Cardiac muscle cell (in vitro differentiated cells and primary cell): Measurements from ENCODE around the gene PROCA1. TPM values are rescaled to one million over a fixed set of nuclear protein-coding genes. Genes with fewer than 3 reads are reported as not detected.

Experiments used
- DNase-seq, 2 donors: peaks; one replicate each; pipeline versions ENCODE4 v3.0.0 to v3.0.0-alpha.2; 2010 to 2017; ENCODE audit warnings: low read depth in 1 of 2, low spot score in 1 of 2
- H3K27ac ChIP-seq: fragments of 200-600 bp; sonication (generic); 2 replicates; pipeline ENCODE4 v1.5.1; 2016
- H3K27me3 ChIP-seq: fragments of 200-600 bp; sonication (generic); 2 replicates; pipeline ENCODE4 v1.6.0; 2016; ENCODE audit warnings: control low read depth
- H3K36me3 ChIP-seq: fragments of 200-600 bp; sonication (generic); 2 replicates; pipeline ENCODE4 v1.5.1; 2016; ENCODE audit warnings: control low read depth
- H3K4me1 ChIP-seq: fragments of 200-600 bp; sonication (generic); 2 replicates; pipeline ENCODE4 v1.8.1; 2017; ENCODE audit warnings: low read depth, mild to moderate bottlenecking, mixed run types
- H3K4me3 ChIP-seq: fragments of 200-600 bp; sonication (generic); 2 replicates; pipeline ENCODE4 v1.5.1; 2016; ENCODE audit warnings: mild to moderate bottlenecking
- H3K9me3 ChIP-seq: fragments of 200-600 bp; sonication (generic); 2 replicates; pipeline ENCODE4 v1.5.1; 2017; ENCODE audit warnings: low read depth, mild to moderate bottlenecking, control low read depth
- CTCF ChIP-seq: IDR thresholded peaks from 2 replicates; pipeline ENCODE4 v1.5.1; 2012; ENCODE audit warnings: low read depth, mild to moderate bottlenecking, low read length
- polyA plus RNA-seq: library from polyadenylated mRNA; unstranded; fragments of >200 nt; fragmentation: Nextera tagmentation; extraction: Ambion mirVana; gene quantifications from 2 replicates; pipeline ENCODE4 v1.2.1, GENCODE V29; 2016
- total RNA-seq: library from RNA; depleted of rRNA; stranded (reverse); fragments of >200 nt; gene quantifications from 2 replicates; pipeline ENCODE4 v1.2.3, GENCODE V29; 2016

PROCA1 gene
- total and polyA plus RNA-seq, 2 experiments from 2014 or later: 7.8 to 44.8 TPM

- no peak overlapping the region for H3K4me3 ChIP-seq
- H3K27ac ChIP-seq: no peak overlapping the region
- H3K4me1 ChIP-seq: peaks cover 16% of the 10 kb centered on the region
- DNase-seq: no peak
- no peaks in the 10 kb centered on the region for H3K9me3 ChIP-seq
- TF ChIP-seq CTCF: no peak
- peaks cover 13% of the 10 kb centered on the region for H3K36me3 ChIP-seq
- H3K27me3 ChIP-seq: no peaks in the 10 kb centered on the region
These were observed 1.2 kb upstream of the PROCA1 start for GRCh38 chr17:28712705-28713415.

GRCh38 chr17:28712032-28712704, 480 bp upstream of the PROCA1 start:
- H3K4me3 ChIP-seq: peak overlapping the region; percentile 15
- H3K27me3 ChIP-seq: no peaks in the 10 kb centered on the region
- H3K36me3 ChIP-seq: peaks cover 13% of the 10 kb centered on the region
- TF ChIP-seq CTCF: no peak
- H3K27ac ChIP-seq: peak overlapping the region; percentile 61
- H3K4me1 ChIP-seq: peaks cover 16% of the 10 kb centered on the region
- H3K9me3 ChIP-seq: no peaks in the 10 kb centered on the region
- DNase-seq: peak; percentile 41 to 51

- H3K4me1 ChIP-seq: peaks cover 12% of the 10 kb centered on the region
These were observed 596 bp downstream of the PROCA1 start for GRCh38 chr17:28710861-28711722.

GRCh38 chr17:28707339-28707720, 4.4 kb downstream of the PROCA1 start:
- Histone ChIP-seq H3K36me3 (peaks cover 6% of the 10 kb centered on the region), H3K4me3 (no peak overlapping the region), H3K9me3 (no peaks in the 10 kb centered on the region), H3K27ac (no peak overlapping the region), H3K27me3 (no peaks in the 10 kb centered on the region), H3K4me1 (peaks cover 11% of the 10 kb centered on the region)
- DNase-seq: no peak
- no peak for TF ChIP-seq CTCF

More at GRCh38 chr17:28710861-28711722, 596 bp downstream of the PROCA1 start:
- H3K4me3 ChIP-seq: peak overlapping the region; percentile 36
- no peak for TF ChIP-seq CTCF
- H3K27me3 ChIP-seq: no peaks in the 10 kb centered on the region
- H3K9me3 ChIP-seq: no peaks in the 10 kb centered on the region
- DNase-seq: peak; percentile 95 to 97
- peak overlapping the region; percentile 89 for H3K27ac ChIP-seq
- peaks cover 13% of the 10 kb centered on the region for H3K36me3 ChIP-seq

- no peak for DNase-seq
- H3K4me1 ChIP-seq: peaks cover 6% of the 10 kb centered on the region
These were observed 5.0 kb downstream of the PROCA1 start for GRCh38 chr17:28706471-28707338.

More at GRCh38 chr17:28706471-28707338, 5.0 kb downstream of the PROCA1 start:
- Histone ChIP-seq H3K36me3 (peaks cover 9% of the 10 kb centered on the region), H3K4me3 (no peak overlapping the region), H3K27ac (no peak overlapping the region), H3K27me3 (no peaks in the 10 kb centered on the region), H3K9me3 (no peaks in the 10 kb centered on the region)
- no peak for TF ChIP-seq CTCF
